NCI-H1048 (cell line): ENCODE data around the gene GRM7.

ENCODE experiments used
- DNase-seq: peaks from one replicate; lab custom pipeline; 2025; lab: John Stamatoyannopoulos, UW

Gene GRM7

DNA sequence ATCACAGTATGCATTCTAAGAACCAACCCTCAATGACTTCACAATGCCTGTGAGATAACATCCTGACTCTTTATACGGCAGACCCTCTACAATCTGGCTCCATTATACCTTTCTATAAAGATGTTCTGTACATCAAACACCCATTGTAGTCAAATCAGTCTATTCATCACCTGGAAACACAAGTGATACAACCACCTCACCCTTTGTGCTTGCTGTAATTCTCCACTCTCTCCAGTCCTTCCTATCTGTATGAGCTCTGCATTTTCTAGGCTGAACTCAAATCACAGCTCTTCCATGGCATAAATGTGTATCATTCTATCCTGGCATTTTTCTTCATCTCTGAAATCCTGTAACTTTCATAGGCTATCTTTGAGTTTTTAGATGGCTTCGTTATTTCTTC is 539.4 kb downstream of the GRM7 start:
- DNase-seq: no peak

- DNase-seq: no peak
Observed at GRCh38 chr3:7401418-7401817, 540.5 kb downstream of the GRM7 start.

DNA sequence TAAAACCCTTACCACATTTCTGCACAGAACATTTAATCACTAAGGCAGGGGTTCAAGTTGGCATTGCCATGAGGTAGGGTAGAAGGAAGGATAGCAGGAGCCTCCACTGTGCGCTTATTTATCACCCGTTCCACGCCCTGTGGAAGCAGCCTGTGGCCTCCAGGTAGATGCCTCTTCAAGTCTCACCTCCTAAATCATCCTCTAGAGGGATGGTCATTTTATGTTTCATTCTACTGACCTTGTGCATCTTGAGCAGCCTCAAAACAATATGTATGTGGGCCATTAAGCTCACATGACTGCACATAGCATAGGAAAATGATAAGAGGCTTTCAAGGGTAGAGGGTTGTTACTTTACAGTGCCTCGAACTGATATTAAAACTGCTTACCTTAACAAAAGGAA is 546.2 kb downstream of the GRM7 start:
- no peak for DNase-seq

DNA sequence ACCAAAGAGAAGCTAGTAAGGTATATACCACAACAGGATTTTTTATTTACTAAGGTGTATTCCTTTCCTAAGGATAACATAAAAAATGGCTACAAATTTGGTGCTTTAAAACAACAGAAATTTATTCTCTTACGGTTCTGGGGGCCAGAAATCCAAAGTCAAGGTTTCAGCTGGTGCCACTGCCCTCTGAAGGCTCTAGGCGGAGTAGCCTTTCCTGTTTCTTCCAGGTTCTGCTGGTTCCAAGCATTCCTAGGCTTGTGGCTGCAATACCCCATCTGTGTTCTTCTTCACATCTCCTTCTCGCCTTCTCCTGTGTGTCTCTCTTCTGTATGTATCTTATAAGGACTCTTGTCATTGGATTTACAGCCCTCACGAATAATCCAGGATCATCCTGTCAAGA is 549.9 kb downstream of the GRM7 start:
- DNase-seq: no peak

DNA sequence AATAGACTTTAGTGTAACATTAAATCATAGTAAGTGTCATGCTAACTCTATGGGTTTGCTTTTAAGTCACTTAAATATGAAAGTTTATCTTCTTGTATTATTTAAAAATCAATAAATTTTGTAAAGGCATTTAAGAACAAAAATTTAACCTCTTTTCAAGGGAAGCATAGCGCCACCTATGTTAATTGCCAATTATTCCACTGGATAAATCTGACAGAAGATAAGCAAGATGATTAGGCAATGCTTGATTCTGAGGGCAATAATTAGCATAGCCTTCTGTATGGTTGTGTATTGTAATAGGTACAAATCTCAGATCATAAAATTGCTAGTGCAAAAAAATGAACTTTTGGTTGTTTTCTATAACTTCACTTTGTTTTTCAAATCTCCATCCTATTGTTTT is 560.1 kb downstream of the GRM7 start:
- no peak for DNase-seq

DNA sequence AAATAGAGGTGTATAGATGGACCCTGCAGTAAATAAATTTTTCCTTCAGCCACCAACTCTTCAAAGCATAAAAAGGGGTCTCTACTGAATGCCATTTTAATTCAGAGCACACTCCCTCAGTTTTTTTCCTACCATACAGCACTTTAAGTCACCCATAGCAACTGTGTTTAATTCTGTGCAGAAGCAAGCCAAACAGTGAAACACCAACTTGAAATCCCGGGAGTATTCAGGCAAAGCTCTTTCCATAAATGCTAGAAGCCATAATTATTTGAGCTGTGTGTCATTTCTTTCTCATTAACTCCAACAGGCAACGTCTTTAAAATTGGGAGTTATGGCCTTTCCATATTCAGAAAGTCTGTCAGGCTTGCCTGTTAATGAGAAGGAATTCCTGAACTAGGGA is 562.1 kb downstream of the GRM7 start:
- no peak for DNase-seq

DNA sequence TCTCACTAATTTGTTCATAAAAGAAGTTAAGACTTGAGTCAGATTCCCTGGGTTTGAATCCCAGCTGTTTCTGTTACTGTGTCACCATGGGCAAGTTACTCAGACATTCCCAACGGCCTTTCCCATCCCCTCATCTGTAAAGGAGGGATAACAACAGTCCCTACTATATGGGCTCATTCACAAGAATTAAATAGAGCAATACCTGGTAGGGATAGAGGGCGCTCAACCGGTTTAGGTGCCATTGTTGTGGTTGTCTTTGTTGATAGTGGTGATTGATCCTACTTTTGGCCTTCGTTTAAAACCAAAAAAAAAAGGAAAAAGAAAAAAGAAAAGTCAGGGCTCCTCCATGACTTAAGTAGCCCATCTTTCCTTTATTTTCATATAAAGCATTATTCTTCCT is 563.1 kb downstream of the GRM7 start:
- no peak for DNase-seq

- no peak for DNase-seq
Observed at GRCh38 chr3:7428206-7428718, 567.3 kb downstream of the GRM7 start.

DNA sequence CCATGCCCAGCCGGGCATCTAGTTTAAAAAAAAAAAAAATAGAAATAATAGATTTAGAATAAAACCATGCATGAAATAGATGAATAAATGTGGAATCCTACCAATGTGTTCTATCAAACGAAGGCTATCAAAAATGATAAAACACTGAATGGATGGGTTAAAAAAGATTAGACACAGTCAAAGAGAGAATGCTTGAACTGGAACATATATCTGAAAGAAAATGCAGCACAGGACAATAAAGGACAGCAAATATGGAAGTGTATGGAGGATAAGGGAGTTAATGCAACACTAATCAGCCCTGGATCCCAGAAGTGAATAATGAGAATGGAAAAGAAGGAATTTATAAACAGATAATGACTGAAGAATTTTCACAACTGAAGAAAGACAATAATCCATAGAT is 571.7 kb downstream of the GRM7 start:
- DNase-seq: no peak

DNA sequence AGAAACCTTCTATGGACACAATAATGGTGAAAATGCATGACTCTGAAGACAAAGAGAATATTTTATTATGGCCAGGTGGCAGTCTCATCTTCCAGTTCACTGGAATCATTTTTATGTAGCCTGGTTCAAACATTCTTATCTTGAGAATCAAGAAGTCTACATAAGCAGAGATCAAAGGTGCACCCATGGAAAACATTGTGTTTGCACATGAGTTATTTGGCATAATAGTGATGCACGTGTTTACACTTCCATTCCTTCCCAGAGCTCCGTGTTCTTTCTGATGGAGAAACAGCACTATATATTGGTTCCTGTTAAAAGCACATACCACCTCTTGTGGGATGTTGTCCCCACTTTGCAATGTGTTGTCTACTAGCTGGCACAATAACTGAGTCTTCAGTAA is 572.2 kb downstream of the GRM7 start:
- DNase-seq: no peak

GRCh38 chr3:7436542-7436941 is 575.6 kb downstream of the GRM7 start:
- no peak for DNase-seq

- DNase-seq: no peak
Observed at GRCh38 chr3:7437231-7437630, 576.3 kb downstream of the GRM7 start.

GRCh38 chr3:7439101-7439680 is 578.3 kb downstream of the GRM7 start:
- DNase-seq: no peak

DNA sequence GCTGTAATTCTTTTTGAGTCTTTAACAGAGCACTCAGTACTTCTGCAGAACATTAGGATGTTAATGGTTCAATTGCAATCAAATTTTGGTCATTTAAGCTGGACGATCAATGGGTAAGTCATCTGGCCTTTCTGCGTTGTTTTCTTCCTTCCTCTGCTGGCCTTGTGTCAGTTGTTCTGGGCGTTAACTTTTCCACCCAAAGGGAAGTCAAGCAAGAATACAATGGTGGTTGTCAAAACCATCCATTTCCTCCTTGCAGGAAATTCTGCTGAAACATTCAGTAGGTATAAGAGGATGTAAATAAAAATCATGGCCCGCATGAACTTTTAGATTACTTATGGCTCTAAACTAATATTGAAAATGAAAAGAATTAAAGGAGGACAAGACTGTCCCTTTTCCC is 584.0 kb downstream of the GRM7 start:
- DNase-seq: no peak

DNA sequence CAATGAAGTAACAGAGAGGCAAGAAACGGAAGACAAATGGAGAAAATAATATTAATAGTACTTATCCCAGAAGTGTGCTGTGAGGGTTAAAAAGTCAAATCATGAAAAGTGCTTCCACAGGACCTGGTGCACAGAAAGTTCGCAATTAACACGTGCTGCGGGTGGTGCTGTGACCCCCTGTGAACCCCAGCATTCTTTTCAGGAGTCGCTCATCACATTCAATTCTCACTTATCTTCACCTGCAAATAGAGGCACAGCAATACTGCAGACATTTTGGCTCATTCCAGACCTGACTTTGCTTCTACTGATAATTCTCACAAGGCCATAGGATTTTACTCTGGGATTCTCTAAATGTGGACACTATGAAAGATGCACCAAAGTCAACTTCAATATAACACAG is 584.4 kb downstream of the GRM7 start:
- DNase-seq: no peak

DNA sequence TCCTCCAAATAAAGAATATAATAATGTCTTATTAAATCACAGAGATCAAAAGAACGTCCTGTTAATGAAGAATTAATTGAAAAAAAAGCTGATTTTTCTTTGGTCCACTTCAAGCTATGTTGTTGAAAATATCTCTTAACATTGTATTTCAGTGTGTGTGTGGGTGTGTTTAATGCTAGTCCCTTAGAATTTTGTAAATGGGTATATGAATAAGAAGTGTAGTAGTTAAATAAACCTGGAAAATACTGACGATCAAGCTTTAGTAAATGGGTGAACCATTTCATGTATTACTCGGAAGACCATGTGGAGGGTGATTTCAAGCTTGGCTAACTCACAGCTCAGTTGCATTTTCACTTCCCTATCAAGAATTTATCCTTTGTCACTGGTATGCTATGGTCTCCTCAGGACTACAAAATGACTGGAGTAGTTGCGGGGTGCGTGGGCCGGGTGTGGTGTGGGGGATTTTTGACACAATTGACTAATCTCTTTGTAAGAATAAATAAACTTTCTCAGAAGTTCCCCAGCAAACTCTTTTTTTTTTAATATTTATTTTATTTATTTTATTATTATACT is 586.4 kb downstream of the GRM7 start:
- no peak for DNase-seq

- DNase-seq: no peak
Observed at GRCh38 chr3:7456386-7456785, 595.5 kb downstream of the GRM7 start.

DNA sequence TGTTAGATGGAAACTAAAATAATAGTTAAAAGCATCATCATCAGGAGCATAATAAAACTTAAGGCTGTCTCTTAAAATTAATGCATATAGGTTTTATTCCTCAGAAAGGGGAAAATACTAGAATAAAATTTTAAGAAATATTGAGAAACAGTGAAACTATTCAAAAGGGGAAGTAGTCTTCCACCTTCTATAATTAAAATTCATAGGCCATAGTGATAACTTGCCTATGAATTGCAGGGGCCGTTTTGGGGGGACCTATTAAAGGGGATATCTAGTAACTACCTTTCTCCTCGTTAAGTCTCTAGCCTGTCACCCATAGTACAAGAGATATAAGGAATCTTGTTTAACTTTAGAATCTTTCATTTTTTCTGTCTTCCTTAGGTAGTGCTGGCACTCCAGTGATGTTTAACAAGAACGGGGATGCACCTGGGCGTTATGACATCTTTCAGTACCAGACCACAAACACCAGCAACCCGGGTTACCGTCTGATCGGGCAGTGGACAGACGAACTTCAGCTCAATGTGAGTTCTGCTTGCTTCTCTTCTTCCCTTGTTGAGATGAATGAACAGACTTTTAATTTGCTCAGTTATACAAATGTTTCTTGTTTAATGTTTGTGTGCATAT is 600.4 kb downstream of the GRM7 start:
- no peak for DNase-seq

- DNase-seq: no peak
Observed at GRCh38 chr3:7469866-7470265, 609.0 kb downstream of the GRM7 start.

GRCh38 chr3:7484636-7485035 is 623.7 kb downstream of the GRM7 start:
- no peak for DNase-seq

- DNase-seq: no peak
Observed at GRCh38 chr3:7487763-7488162, 626.8 kb downstream of the GRM7 start.

- no peak for DNase-seq
Observed at GRCh38 chr3:7489417-7489816, 628.5 kb downstream of the GRM7 start.

DNA sequence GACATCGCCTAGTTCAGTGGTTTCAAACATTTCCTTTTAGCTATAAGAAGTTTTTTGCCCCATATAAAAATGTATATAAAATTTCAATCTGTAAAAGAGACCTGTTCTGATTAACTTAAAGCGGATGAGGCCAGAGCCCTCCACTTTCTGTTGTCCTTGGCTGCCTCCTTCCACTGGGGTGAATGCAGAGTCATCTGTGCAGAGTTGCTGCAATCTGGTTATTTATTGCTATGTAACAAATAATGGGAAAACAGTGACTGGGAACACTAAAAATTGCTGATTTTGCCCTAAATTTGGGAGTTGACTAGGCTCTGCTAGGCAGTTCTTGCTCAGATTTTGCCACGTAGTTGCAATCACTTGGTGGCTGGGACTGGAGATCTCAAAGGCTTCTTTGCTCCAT is 637.8 kb downstream of the GRM7 start:
- DNase-seq: no peak

DNA sequence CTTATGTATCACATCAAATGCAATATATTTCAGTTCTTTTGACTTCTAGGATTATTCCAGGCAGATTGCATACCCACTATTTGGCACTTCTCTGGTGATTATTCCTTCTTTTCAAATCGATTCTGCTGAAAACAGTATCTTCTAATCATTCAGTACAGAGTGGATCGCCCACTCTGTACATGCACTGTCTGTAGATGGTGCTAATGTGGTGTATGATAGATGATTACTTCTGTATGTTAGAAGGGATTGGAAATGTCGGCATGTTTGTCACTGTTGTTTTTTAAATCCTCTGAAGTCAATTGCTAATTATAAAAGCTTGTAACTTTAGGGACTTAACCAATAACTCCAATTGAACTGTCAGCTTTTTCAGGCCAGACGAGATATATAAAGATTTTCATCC is 642.5 kb downstream of the GRM7 start:
- DNase-seq: no peak
